ENCODE measurements around the gene SDC4.

The SDC4 gene

GRCh38 chr20:45372646-45373352 is 24.6 kb upstream of the SDC4 start:
- Histone ChIP-seq H3K4me3 (ENCODE audit: low read length, poor library complexity, severe bottlenecking) (peak overlapping the region; percentile 69), H3K4me1 (ENCODE audit: insufficient read depth, low read length, poor library complexity, severe bottlenecking) (peaks cover 17% of the 10 kb centered on the region), H2AFZ (ENCODE audit: low read length) (peak overlapping the region; percentile 73; the same call in 1 of the 2 replicates), H3K36me3 (ENCODE audit: insufficient read depth, low read length) (no peaks in the 10 kb centered on the region), H3K9ac (ENCODE audit: low read depth, low read length, poor library complexity, severe bottlenecking) (no peak overlapping the region), H3K79me2 (ENCODE audit: insufficient read depth, low read length) (no peaks in the 10 kb centered on the region), H3K4me2 (ENCODE audit: low read depth, low read length, poor library complexity, severe bottlenecking) (peak overlapping the region; percentile 49), H3K9me3 (ENCODE audit: insufficient read depth, low read depth, low read length) (no peaks in the 10 kb centered on the region), H4K20me1 (ENCODE audit: insufficient read depth, low read length, poor library complexity, severe bottlenecking) (no peaks in the 10 kb centered on the region), H3F3A (ENCODE audit: low read depth) (peaks cover 3% of the 10 kb centered on the region; the same call in 1 of the 2 replicates), H3K27me3 (ENCODE audit: insufficient read depth, low read length, poor library complexity, severe bottlenecking) (no peaks in the 10 kb centered on the region), H3K9me2 (replicated peaks; ENCODE audit: low read depth, low read length) (no peaks in the 10 kb centered on the region)
- no peak for TF ChIP-seq EZH2phosphoT487 (IDR thresholded peaks at IDR 0.05; ENCODE audit: borderline replicate concordance)
- no peak for TF ChIP-seq CTCF (conservative IDR thresholded peaks at IDR 0.05; ENCODE audit: low read length)

- no peaks in the 10 kb centered on the region for H3K27me3 ChIP-seq (ENCODE audit: insufficient read depth, low read length, poor library complexity, severe bottlenecking)
- no peak overlapping the region for H3K4me2 ChIP-seq (ENCODE audit: low read depth, low read length, poor library complexity, severe bottlenecking)
- no peaks in the 10 kb centered on the region for H4K20me1 ChIP-seq (ENCODE audit: insufficient read depth, low read length, poor library complexity, severe bottlenecking)
- TF ChIP-seq EZH2phosphoT487 (IDR thresholded peaks at IDR 0.05; ENCODE audit: borderline replicate concordance) (no peak), CTCF (conservative IDR thresholded peaks at IDR 0.05; ENCODE audit: low read length) (no peak)
- H3K9ac ChIP-seq (ENCODE audit: low read depth, low read length, poor library complexity, severe bottlenecking) = no peak overlapping the region
- H3F3A ChIP-seq (ENCODE audit: low read depth) = peaks cover 6% of the 10 kb centered on the region; the same call in 1 of the 2 replicates
- no peaks in the 10 kb centered on the region for H3K9me3 ChIP-seq (ENCODE audit: insufficient read depth, low read depth, low read length)
- H3K9me2 ChIP-seq (replicated peaks; ENCODE audit: low read depth, low read length) = no peaks in the 10 kb centered on the region
- peaks cover 23% of the 10 kb centered on the region for H3K4me1 ChIP-seq (ENCODE audit: insufficient read depth, low read length, poor library complexity, severe bottlenecking)
- H3K79me2 ChIP-seq (ENCODE audit: insufficient read depth, low read length) = no peaks in the 10 kb centered on the region
- H3K4me3 ChIP-seq (ENCODE audit: low read length, poor library complexity, severe bottlenecking) = no peak overlapping the region
- H2AFZ ChIP-seq (ENCODE audit: low read length) = no peak overlapping the region
- no peaks in the 10 kb centered on the region; the same call in 1 of the 2 replicates for H3K36me3 ChIP-seq (ENCODE audit: insufficient read depth, low read length)
Measured at GRCh38 chr20:45372241-45372640, 24.0 kb upstream of the SDC4 start.

GRCh38 chr20:45370571-45371160 is 22.4 kb upstream of the SDC4 start:
- no peak overlapping the region for H3K9ac ChIP-seq (ENCODE audit: low read depth, low read length, poor library complexity, severe bottlenecking)
- H2AFZ ChIP-seq (ENCODE audit: low read length) = no peak overlapping the region
- H3K9me3 ChIP-seq (ENCODE audit: insufficient read depth, low read depth, low read length) = no peaks in the 10 kb centered on the region
- H3K27me3 ChIP-seq (ENCODE audit: insufficient read depth, low read length, poor library complexity, severe bottlenecking) = no peaks in the 10 kb centered on the region
- no peak overlapping the region for H3K4me3 ChIP-seq (ENCODE audit: low read length, poor library complexity, severe bottlenecking)
- TF ChIP-seq EZH2phosphoT487 (IDR thresholded peaks at IDR 0.05; ENCODE audit: borderline replicate concordance) (no peak), CTCF (conservative IDR thresholded peaks at IDR 0.05; ENCODE audit: low read length) (no peak)
- H3K4me1 ChIP-seq (ENCODE audit: insufficient read depth, low read length, poor library complexity, severe bottlenecking) = peaks cover 29% of the 10 kb centered on the region
- no peak overlapping the region for H3K4me2 ChIP-seq (ENCODE audit: low read depth, low read length, poor library complexity, severe bottlenecking)
- H3K79me2 ChIP-seq (ENCODE audit: insufficient read depth, low read length) = no peaks in the 10 kb centered on the region
- no peaks in the 10 kb centered on the region for H4K20me1 ChIP-seq (ENCODE audit: insufficient read depth, low read length, poor library complexity, severe bottlenecking)
- H3K36me3 ChIP-seq (ENCODE audit: insufficient read depth, low read length) = no peaks in the 10 kb centered on the region; the same call in 1 of the 2 replicates
- peaks cover 6% of the 10 kb centered on the region; the same call in 1 of the 2 replicates for H3F3A ChIP-seq (ENCODE audit: low read depth)
- no peaks in the 10 kb centered on the region for H3K9me2 ChIP-seq (replicated peaks; ENCODE audit: low read depth, low read length)

All from Loucy (cell line).